K562 treated with DMSO at 1 percent for 48 hours (cell line): ENCODE data around the gene IL2RA. TPM values are rescaled to one million over a fixed set of nuclear protein-coding genes. Genes with fewer than 3 reads are reported as not detected.

Experiments used
- total RNA-seq: library from RNA; unstranded; fragments of 300-600 nt; gene quantifications from 2 replicates; pipeline ENCODE4 v1.2.3, GENCODE V29; 2022; ENCODE audit warnings: low replicate concordance; ENCODE audit errors: extremely low read depth

The IL2RA gene
- not detected in 2 replicates for total RNA-seq

GRCh38 chr10:6062101-6062771 lies at the start of gene IL2RA:
Gene IL2RA (minus strand): TSS chr10:6062367. CDS start chr10:6062151, 216 bp downstream.

GRCh38 chr10:6088721-6089333 lies 26.7 kb upstream of the IL2RA start, which contains the start of gene RBM17:
Gene RBM17 (plus strand): TSS chr10:6089034. CDS start chr10:6097066, 8,032 bp downstream.

GRCh38 chr10:5977471-5978229 lies 84.5 kb downstream of the IL2RA start, which contains the start of gene IL15RA:
Gene IL15RA (minus strand): TSS chr10:5977543. CDS start chr10:5977492, 51 bp downstream.

Other genes with a start within 250 kb of the IL2RA start
- 2,311 TPM in 1 of 2 replicates, not detected in the other for gene GDI2, start 248.9 kb downstream of the IL2RA start, total RNA-seq
- not detected in 2 replicates for gene ANKRD16, start 172.5 kb downstream of the IL2RA start, total RNA-seq
- not detected in 2 replicates for gene FBH1, start 172.1 kb downstream of the IL2RA start, total RNA-seq
- gene IL15RA, start 84.8 kb downstream of the IL2RA start, total RNA-seq = not detected in 2 replicates
- gene RBM17, start 26.7 kb upstream of the IL2RA start, total RNA-seq = not detected in 2 replicates
- not detected in 2 replicates for gene PFKFB3, start 140.6 kb upstream of the IL2RA start, total RNA-seq